Medulla oblongata (tissue), 1 donor: ENCODE data around the gene DUS1L.

Source experiments
- DNase-seq: peaks from one replicate; pipeline ENCODE4 v3.0.0-alpha.2; 2015; ENCODE audit errors: extremely low spot score

The DUS1L gene

DNA sequence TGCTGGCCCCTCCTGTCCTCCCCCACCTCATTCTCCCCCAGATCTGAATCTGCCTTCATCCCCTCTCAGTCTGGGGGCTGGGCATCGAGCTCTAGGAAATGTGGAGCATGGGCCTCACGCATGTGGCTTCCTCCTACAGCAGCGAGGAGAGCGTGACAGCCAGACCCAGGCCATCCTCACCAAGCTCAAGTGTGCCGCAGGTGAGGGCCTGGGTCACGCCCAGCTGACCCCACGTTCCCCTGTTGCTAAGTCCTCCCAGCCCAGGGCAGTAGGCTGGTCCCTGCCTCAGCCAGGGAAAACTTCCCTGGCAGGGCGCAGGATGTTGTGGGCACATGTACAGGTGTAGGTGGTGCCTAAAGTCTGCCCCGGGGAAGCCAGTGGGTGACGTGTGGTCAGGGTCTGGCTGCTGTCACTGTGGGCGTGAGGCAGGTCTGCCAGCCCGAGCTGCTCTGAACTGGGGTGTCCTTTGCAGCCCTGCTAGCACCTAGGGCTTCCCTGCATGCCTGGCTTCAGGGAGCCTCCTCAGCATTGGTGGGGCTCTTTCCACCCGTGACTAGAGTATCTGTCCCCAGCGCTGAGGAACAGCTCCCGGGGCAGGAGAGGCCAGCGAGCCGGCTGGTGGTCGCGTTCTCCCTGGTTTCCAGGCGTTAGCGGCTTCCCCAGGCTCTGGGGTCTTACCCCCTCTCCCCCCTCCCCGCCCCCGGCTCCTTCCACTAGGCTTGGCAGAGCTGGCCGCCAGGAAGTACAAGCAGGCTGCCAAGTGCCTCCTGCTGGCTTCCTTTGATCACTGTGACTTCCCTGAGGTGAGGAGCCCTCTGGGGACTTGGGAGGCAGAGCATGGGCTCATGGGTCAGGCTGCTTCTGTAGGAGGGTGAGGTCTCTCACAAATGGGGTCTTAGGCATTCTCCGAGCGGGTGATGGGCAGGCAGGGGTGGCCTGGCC, 10.3 kb downstream of the DUS1L start:
- no peak for DNase-seq

DNA sequence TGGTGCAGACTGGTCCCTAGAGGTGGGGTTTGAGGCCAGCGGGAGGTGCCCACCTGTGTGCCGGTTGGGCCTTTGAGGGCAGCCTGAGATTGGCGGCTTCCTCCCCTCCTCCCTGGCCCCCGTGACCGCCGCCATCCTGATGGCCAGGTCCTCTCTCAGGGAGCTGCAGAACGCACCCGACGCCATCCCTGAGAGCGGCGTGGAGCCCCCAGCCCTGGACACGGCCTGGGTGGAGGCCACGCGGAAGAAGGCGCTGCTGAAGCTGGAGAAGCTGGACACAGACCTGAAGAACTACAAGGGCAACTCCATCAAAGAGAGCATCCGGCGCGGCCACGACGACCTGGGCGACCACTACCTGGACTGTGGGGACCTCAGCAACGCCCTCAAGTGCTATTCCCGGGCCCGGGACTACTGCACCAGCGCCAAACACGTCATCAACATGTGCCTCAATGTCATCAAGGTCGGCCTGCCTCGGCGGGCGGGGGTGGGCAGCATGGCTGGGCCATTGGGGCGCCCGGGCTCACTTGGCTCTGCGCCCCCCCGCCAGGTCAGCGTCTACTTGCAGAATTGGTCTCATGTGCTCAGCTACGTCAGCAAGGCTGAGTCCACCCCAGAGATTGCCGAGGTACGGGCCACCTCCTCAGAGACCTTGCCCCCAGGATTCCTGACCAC, 11.1 kb downstream of the DUS1L start:
- DNase-seq: no peak

DNA sequence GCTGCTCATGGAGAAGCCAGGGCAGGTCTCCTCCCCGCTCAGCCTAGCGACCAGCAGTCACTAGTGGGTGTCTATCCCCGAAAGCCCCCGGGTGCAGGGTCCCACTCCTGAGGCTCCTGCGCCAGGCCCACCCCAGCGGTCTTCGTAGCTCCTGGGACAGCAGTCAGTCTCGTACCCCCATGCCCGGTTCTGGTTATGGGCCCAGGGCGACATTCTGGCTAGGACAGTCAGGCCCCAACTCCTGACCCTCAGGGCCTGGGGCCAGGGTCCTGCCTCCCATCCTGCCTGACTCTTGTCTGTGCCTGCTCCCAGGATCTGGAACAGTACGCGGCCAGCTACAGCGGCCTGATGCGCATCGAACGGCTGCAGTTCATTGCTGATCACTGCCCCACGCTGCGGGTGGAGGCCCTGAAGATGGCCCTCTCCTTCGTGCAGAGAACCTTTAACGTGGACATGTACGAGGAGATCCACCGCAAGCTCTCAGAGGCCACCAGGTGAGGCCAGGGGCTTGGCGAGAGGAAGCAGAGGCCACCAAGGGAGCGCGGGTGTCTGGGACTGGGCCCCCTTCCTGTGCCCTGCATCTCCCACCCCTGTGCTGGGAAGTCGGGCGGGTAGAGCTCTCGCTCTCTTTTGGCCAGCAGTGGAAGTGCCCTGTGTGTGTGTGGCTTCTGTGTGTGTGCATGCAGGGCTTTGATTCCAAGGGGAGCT, 11.9 kb downstream of the DUS1L start:
- DNase-seq: no peak

DNA sequence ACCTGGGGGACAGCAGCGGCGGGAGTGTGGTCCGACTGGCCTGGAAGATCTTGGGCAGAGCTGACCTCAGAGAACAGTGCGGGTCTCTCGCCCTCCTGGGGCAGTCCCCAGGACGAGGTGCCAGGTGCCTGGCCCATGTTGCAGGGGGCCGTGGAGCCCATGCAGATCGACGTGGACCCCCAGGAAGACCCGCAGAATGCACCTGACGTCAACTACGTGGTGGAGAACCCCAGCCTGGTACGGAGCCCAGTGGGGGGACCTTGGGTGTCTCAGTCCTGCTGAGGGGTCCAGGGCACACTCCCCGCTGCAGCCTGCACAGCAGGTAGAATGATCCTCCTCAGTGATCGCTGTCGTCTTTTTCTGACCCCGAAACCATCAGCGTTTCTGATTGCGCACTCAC, 12.5 kb downstream of the DUS1L start:
- no peak for DNase-seq

DNA sequence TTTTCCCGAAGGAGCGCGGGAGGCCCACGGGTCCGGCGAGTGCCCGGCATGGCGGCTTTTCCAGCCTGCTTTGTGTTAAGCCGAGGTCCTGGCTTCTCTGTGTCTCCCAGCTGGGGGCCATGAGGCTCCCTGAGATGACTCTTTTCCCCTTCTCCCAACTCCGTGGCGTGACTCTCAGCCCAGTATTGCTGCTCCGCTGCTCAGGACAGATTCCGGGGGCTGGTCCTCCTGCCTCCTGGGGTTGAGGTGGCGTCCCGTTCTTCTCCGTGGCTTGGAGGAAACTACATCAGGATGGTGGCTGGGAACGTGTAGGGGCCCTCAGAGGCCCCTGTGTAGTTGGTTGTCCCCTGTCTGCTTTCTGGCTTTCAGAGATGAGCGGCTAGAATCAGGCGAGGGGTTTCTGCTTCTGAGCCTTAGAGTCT, 13.0 kb downstream of the DUS1L start:
- no peak for DNase-seq

DNA sequence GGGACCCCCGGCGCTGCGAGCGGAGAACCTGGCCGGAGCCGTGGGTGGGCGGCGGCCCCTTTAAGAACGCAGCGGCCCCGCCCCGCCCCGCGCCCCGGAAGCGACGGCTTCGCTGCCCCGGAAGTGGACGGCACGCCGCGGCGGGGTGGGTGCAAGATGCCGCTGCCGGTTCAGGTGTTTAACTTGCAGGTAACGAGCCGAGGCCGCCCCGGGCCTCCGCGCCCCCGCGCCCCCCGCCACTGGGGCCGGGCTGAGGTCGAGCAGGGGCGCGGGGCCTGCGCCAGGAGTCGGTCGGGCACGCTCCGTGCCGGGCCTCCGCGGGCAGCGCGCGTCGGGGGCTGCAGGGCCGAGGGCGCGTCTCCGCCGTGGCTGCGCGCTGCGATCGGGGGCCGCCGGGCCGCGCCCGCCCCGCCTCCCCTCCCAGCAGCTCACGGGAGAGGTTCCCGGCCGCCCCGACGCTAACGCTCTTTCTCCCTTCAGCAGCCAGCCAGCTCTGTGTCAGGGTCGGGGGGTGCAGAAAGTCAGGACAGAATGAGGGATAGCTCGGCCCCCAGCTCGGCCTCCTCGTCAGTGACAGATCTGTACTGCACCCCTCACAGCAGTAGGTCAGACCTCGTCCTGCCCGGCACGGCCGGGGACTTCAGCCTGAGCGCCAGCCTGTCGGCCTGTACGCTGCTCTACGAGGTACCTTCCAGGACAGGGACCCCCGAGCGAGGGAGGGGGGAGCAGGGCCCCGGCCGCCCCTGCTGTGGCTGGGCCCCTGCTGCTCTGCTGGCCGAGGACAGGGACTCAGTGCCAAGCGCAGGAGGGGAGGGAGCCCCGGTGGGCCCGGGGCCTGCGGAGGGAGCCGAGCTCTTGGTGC, 13.6 kb downstream of the DUS1L start, which contains the start of the genes GPS1 and RFNG:
Gene GPS1, plus strand, starts transcription at position 123 of the 862 bp plus-strand sequence. Its CDS starts 34 bp downstream, at position 157.
Gene RFNG, minus strand, starts transcription at position 36 of the 862 bp plus-strand sequence. CDS start 45 bp downstream, outside the sequence.
- DNase-seq: peak; percentile 63

DNA sequence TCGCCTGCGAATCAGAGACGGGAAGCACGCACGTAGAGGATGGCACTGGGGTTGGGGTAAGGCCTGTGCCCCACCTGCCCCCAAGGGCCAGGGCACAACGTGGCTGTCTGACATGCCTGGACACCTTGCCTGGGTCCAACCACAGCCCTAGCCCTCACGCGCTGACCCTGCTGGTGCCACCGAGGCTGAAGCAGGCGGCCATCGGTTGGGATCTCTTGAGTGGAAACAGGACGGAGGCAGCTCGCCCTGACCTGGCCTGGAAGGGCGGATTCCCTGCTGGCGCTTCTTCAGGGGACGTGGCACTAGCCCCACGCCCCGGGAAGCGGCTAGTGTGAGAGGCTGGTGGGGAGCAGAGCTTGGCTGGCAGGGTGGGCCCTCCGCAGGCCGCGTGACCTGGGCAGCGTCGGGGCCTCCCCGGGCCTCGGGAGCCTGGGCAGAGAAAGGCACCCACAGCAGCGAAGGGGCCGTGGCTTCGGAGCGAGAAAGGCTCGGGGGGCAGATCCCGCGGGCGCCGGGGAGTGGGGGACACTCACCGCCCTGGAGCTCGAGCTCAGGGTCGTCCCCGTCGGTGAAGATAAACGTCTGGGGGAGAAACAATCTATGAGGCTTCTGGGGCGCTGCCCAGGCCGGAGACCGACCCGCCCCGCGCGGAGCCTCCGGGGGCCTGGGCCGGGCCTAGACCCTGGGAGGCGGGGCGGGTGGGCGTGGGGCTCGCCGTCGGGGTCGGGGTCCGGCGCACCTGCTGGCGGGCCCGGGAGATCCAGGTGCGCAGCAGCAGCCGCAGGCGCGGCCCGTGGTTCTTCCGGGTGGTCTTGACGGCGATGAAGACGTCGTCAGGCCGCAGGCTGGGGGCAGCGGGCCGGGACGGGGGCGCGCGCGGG, 14.6 kb downstream of the DUS1L start:
- no peak for DNase-seq

DNA sequence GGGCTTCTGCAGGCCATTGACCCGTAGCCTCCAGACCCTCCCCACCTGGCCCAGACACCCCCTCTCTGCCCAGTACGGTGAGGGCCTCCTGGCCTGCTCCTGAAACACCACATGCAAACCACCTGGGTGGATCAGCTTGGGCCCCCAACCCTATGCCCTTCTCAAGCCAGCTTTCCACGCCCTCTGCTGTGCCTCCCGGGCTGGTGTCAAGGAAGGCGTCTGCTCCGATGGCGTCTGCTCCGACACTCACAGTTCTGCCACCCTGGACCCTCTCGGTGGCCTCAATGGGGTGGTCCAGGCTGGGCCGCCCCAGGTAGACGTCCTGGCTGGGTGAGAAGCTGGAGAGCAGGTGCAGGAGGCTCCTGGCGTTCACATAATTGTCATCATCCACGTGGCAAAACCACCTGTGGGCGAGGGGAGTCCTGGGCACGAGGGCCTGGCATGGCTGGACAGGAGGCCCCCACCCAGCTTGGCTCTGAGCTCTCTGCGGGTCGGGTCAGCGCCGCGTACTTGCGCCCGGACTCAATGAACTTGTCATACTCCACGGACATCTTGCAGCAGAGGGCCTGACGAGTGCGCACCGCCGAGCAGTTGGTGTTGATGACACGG, 15.3 kb downstream of the DUS1L start:
- DNase-seq: no peak

DNA sequence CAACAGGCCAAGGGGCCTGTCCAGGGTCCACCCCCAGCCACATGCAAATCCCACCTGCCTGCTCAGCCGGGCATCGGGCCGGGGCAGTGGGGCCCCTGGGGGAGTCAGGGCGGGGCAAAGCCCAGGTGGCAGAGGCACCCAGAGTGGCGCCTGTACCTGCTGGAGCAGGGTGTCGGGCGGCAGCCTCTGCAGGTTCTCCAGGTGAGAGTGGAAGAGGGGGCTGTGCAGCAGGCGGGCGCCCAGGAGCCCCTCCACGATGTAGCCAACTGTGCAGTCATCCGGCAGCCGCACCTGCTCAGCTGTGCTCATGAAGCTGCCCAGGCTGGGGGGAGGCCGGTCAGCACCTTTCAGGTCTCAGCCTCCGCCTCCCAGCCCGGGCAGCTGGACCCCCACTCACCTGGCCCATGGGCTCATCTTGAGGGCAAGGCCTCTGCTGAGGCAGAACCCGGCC, 16.1 kb downstream of the DUS1L start:
- DNase-seq: no peak

DNA sequence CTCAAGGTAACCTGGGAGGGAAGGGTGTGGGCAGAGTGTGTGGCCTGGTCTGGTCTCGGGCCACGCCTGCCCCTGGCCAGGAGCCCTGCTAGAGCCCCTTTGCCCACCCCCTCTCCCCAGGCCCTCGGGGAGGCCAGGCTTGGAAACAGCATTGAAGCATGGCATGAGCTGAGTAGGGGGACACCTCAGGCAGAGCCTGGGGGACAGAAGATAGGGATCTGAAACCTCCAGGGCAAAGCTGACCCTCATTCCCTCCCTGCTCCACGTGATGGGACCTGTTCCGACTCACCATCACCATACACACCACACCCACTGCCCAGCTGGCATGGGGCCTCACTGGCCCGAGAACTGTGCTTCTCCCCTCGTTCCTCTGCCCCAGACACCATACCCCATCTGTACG, 16.5 kb downstream of the DUS1L start:
- DNase-seq: no peak

DNA sequence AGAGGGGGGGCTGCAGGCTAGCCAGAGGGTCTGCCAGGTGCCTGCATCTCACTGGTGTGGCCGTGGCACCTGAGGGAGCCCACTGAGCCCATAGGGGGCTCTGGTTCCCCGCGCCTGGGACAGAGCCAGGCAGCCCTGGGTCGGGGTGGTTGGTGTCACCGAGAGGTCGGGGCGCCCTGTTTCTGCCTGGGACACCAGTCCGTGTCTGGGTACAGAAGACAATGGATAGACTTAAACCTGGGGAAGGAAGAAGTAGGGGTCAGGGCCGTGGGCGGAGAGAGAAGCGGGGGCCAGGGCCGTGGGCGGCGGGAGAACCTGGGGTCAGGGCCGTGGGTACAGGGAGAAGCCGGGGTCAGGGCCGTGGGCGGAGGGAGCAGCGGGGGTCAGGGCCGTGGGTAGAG, 17.0 kb downstream of the DUS1L start:
- no peak for DNase-seq

DNA sequence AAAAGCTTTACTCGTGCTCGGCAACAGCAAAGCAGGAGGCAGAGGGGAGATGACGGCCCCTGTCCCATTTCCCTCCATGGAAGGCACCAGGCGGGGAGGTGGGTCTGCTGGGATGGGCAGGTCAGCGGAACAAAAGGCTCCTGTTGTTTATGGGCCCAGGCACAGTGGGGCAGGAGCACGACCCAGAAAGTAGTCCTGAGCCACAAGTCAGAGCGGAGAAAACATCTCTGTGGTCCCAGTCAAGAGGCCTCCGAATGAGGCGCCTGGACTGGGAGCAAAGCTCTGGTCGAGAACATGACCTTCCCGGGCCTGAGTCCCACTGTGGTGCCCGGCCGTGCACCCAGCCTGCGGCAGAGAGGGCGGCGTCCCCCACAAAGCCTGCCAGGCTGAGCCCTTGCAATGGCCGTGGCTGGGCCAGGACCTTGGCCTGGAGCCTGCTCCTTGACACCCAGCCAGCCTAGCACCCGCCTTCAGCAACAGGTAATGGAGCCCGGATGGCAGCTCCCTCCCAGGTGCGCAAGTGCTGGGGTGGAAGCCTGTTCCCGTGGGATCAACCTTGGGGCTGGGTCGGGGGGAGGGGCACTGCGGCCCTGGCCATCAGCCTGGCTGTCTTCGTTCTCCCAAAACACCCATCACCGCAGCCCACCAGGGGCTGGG, 17.6 kb downstream of the DUS1L start:
- DNase-seq: no peak

DNA sequence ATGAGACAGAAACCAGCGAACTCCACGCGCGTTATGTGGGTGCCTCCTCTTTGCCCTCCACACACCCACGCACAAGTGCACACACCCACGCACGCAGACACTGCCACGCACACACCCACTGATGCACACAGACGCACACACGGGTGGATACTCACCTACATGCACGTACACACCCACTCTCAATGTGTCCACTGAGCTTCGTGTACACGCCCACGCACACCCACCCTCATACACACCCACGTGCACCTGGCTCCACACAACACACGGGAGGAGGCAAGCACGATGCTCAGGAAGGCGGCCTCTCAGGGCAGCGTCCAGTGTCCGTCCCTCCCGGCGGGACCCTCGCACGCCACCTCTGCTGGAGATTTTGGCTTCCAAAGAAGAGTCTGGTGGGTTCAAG, 18.2 kb downstream of the DUS1L start:
- DNase-seq: no peak

DNA sequence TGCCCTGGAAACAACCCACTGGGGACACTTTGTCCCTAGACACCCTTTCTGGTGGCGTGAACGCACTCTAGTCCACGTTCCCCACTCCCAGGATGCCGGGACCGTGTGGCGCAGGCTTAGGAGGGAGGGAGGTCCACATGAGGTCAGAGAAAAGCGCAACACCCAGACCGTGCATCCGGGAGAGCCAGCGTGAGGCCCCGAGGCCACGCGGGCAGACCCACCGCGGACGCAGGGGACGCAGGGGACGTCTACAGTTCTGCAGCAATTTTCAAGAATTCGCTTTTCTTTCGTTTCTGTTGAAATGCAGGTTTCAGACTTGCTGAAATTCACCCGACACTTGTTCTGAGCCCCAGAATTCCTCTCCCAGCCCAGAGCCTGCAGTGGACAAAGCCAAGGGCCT, 18.7 kb downstream of the DUS1L start:
- DNase-seq: no peak

DNA sequence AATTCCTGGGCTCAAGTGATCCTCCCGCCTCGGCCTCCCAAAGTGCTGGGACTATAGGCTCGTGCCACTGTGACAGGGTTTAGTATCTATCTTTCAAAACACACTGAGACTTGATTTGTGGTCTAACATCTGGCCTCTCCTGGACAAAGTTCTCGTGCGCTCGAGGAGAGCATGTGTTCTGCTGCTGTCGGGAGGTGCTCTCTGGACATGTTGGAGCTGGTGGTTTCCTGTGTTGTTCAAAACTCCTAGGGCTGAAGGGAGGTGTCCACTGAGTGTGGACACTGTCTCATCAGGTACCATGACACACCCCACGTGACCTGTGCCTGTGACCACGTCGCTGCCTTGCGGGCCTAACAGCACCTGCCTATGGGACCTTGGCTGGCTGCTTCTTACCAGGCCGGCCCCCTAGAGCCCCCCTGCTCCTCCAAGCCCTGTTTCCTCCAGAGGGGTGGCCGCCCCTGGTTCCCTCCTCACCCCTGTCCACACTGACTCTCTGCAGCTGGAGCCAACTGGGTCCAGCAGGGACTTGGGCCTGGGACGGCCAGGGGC, 19.6 kb downstream of the DUS1L start:
- no peak for DNase-seq

DNA sequence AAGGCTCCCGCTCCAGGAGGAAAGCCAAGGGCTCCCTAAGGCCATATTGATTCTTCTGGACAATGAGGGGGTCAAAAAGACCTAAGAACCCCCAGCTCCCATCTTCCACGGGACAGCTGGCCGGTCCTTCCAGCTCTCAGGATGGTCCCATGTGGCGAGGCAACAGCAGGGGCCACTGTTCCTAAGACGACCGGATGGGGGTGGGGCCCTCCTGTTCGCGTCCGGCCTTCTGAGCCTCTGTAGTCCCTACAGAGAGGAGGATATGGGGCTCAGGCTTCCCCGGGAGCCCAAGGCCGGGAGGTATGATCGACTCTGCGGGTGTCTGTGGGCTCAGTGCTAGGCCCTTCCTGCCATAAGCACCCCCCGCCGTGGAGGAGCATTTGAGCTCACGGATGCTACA, 22.1 kb downstream of the DUS1L start:
- no peak for DNase-seq

DNA sequence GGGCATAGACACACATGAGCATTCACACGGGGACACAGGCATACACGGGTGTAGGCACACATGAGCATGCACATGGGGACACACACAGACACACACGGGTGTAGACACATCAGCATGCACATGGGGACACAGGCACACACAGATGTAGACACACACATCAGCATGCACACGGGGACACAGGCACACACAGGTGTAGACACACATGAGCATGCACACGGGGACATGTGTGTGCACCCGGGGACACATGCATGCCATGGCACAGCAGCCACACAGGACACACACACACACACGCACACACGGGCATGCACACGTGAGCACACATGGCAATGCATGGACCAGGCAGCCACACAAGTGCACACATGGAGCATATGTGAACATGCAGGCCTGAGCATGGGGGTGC, 23.0 kb downstream of the DUS1L start:
- DNase-seq: no peak

DNA sequence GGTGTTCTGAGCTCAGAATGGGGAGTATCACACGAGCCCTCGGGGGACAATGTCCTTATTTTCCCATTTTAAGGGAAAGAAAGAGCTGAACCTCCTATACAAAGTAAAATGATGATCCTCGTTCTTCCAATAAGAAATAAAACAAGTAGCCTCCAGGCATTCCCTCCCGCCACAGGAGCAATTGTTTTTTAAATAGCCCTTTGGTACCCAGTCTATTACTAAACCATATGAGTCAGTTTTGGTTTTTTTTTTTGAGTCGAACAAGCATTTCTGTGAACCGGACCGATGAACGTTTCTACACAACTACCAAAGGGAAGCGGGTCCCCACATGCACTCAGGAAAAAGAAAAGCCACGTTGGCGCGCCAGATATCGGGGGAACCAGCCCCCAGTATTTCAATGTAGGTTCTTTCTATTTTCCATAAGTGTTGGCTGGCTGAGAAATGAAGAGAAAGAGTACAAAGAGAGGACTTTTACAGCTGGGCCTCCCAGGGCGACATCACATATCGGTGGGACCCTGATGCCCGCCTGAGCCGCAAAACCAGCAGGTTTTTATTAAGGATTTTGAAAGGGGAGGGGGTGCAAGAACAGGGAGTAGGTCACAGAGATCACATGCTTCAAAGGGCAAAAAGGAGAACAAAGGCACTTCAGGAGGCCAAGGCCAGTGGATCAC, 24.3 kb downstream of the DUS1L start:
- no peak for DNase-seq
